ENCODE measurements around the gene UGT1A4. TPM values are rescaled to one million over a fixed set of nuclear protein-coding genes. Genes with fewer than 3 reads are reported as not detected.

The UGT1A4 gene
- total and polyA plus RNA-seq, 2 donors (not counting 1 experiment from before 2014, with no cell fraction given): not detected

- no peak overlapping the region for H3K4me2 ChIP-seq (ENCODE audit: extremely low read depth, insufficient read depth, low read length)
- H3K27me3 ChIP-seq (ENCODE audit: control insufficient read depth, insufficient read depth, low read length): no peaks in the 10 kb centered on the region
- peak in 1 of 2 donors; percentile 42 for DNase-seq (ENCODE audit: low read depth in 2 of 2)
- TF ChIP-seq CTCF (conservative IDR thresholded peaks at IDR 0.05 in 1 of 2, IDR thresholded peaks at IDR 0.05 in 1 of 2; ENCODE audit: low read depth in 1 of 2, low read length in 2 of 2) (no peak), EZH2 (IDR thresholded peaks at IDR 0.05; ENCODE audit: low read length, missing control alignments) (no peak)
- H2AFZ ChIP-seq (ENCODE audit: low read length): no peak overlapping the region
- no peaks in the 10 kb centered on the region for H3K36me3 ChIP-seq (ENCODE audit: control insufficient read depth, insufficient read depth, low read length)
- H3K4me1 ChIP-seq (ENCODE audit: control insufficient read depth, extremely low read depth, insufficient read depth, low read length): no peaks in the 10 kb centered on the region
- H3K9ac ChIP-seq (ENCODE audit: insufficient read depth, low read length): no peak overlapping the region
- H3K79me2 ChIP-seq (ENCODE audit: control insufficient read depth, insufficient read depth, low read length): no peaks in the 10 kb centered on the region
- no peaks in the 10 kb centered on the region for H4K20me1 ChIP-seq (ENCODE audit: control insufficient read depth, extremely low read depth, insufficient read depth, low read length)
- no peak overlapping the region for H3K4me3 ChIP-seq (replicated peaks in 1 of 4; ENCODE audit: control extremely low read depth in 1 of 4, insufficient read depth in 1 of 4, low read depth in 3 of 4, low read length in 4 of 4)
- H3K9me3 ChIP-seq (ENCODE audit: control insufficient read depth, insufficient read depth, low read depth, low read length): no peaks in the 10 kb centered on the region
- H3K27ac ChIP-seq (ENCODE audit: insufficient read depth, low read length): no peak overlapping the region
Observed at GRCh38 chr2:233676046-233676445, 42.5 kb upstream of the UGT1A4 start.

DNA sequence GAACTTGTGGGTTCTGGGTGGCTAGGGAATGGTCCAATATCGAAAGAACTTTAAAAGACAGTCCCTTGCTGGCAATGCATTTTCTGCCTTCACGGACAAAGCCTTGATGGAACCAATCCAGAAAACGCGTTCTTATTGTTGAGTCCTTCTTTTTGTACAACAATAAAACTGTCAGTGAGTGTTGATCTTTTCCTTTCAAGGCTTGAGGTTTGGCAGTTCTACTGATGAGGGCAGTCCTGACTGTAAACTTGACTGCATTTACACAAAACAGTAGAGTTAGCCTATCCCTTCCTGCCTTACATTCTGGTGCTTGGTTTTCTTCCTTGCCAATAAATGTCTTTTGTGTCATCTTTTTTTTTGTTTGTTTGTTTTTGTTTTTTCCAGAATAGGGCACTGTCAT lies 39.3 kb upstream of the UGT1A4 start:
- TF ChIP-seq EZH2 (IDR thresholded peaks at IDR 0.05; ENCODE audit: low read length, missing control alignments) (no peak), CTCF (conservative IDR thresholded peaks at IDR 0.05 in 1 of 2, IDR thresholded peaks at IDR 0.05 in 1 of 2; ENCODE audit: low read depth in 1 of 2, low read length in 2 of 2) (no peak)

GRCh38 chr2:233680361-233681045 lies 38.0 kb upstream of the UGT1A4 start:
- H3K4me2 ChIP-seq (ENCODE audit: extremely low read depth, insufficient read depth, low read length): no peak overlapping the region
- no peak overlapping the region for H3K27ac ChIP-seq (ENCODE audit: insufficient read depth, low read length)
- TF ChIP-seq EZH2 (IDR thresholded peaks at IDR 0.05; ENCODE audit: low read length, missing control alignments) (no peak), CTCF (conservative IDR thresholded peaks at IDR 0.05 in 1 of 2, IDR thresholded peaks at IDR 0.05 in 1 of 2; ENCODE audit: low read depth in 1 of 2, low read length in 2 of 2) (no peak)
- H4K20me1 ChIP-seq (ENCODE audit: control insufficient read depth, extremely low read depth, insufficient read depth, low read length): no peaks in the 10 kb centered on the region
- no peaks in the 10 kb centered on the region for H3K36me3 ChIP-seq (ENCODE audit: control insufficient read depth, insufficient read depth, low read length)
- H3K9me3 ChIP-seq (ENCODE audit: control insufficient read depth, insufficient read depth, low read depth, low read length): no peaks in the 10 kb centered on the region
- H3K4me1 ChIP-seq (ENCODE audit: control insufficient read depth, extremely low read depth, insufficient read depth, low read length): no peaks in the 10 kb centered on the region
- no peak overlapping the region for H3K9ac ChIP-seq (ENCODE audit: insufficient read depth, low read length)
- H3K4me3 ChIP-seq (replicated peaks in 1 of 4; ENCODE audit: control extremely low read depth in 1 of 4, insufficient read depth in 1 of 4, low read depth in 3 of 4, low read length in 4 of 4): no peak overlapping the region
- no peak for DNase-seq (ENCODE audit: low read depth in 2 of 2)
- H3K79me2 ChIP-seq (ENCODE audit: control insufficient read depth, insufficient read depth, low read length): no peaks in the 10 kb centered on the region
- no peak overlapping the region for H2AFZ ChIP-seq (ENCODE audit: low read length)
- no peaks in the 10 kb centered on the region for H3K27me3 ChIP-seq (ENCODE audit: control insufficient read depth, insufficient read depth, low read length)

More for the DNA sequence above, 39.3 kb upstream of the UGT1A4 start:
- no peaks in the 10 kb centered on the region for H3K27me3 ChIP-seq (ENCODE audit: control insufficient read depth, insufficient read depth, low read length)
- no peak overlapping the region for H2AFZ ChIP-seq (ENCODE audit: low read length)
- H3K36me3 ChIP-seq (ENCODE audit: control insufficient read depth, insufficient read depth, low read length): no peaks in the 10 kb centered on the region
- H3K79me2 ChIP-seq (ENCODE audit: control insufficient read depth, insufficient read depth, low read length): no peaks in the 10 kb centered on the region
- no peak overlapping the region for H3K27ac ChIP-seq (ENCODE audit: insufficient read depth, low read length)
- no peak overlapping the region for H3K4me2 ChIP-seq (ENCODE audit: extremely low read depth, insufficient read depth, low read length)
- no peak overlapping the region for H3K4me3 ChIP-seq (replicated peaks in 1 of 4; ENCODE audit: control extremely low read depth in 1 of 4, insufficient read depth in 1 of 4, low read depth in 3 of 4, low read length in 4 of 4)
- no peaks in the 10 kb centered on the region for H4K20me1 ChIP-seq (ENCODE audit: control insufficient read depth, extremely low read depth, insufficient read depth, low read length)
- no peaks in the 10 kb centered on the region for H3K9me3 ChIP-seq (ENCODE audit: control insufficient read depth, insufficient read depth, low read depth, low read length)
- DNase-seq (ENCODE audit: low read depth in 2 of 2): no peak
- no peak overlapping the region for H3K9ac ChIP-seq (ENCODE audit: insufficient read depth, low read length)
- no peaks in the 10 kb centered on the region for H3K4me1 ChIP-seq (ENCODE audit: control insufficient read depth, extremely low read depth, insufficient read depth, low read length)
